ENCODE results near the gene DMRTC1B. TPM values are rescaled to one million over a fixed set of nuclear protein-coding genes. Genes with fewer than 3 reads are reported as not detected.
"Not testable (repeated sequence)": the region's sequence is repeated elsewhere in the genome, so short reads cannot be mapped to it uniquely, and the experiment has no call there.

The DMRTC1B gene
- total RNA-seq, 5 donors from 2014 or later (not counting 1 experiment from before 2014, with no cell fraction given): 0.56 to 2.6 (median 0.98) TPM

GRCh38 chrX:72790390-72790789 lies 13.7 kb downstream of the DMRTC1B start:
- POLR2A ChIA-PET; H3K36me3 Mint-ChIP-seq; CTCF ChIA-PET; H3K27ac ChIP-seq (ENCODE audit: low read length); H3K9me3 ChIP-seq; H3K27me3 ChIP-seq (replicated peaks in 1 of 2; ENCODE audit: control insufficient read depth in 2 of 2, extremely low read depth in 1 of 2, insufficient read depth in 2 of 2, low read length in 1 of 2); H3K4me3 Mint-ChIP-seq; H3K9me3 Mint-ChIP-seq; ATAC-seq (replicated peaks in 1 of 4); DNase-seq; H3K36me3 ChIP-seq (ENCODE audit: control insufficient read depth in 2 of 2, extremely low read depth in 1 of 2, insufficient read depth in 1 of 2, low read length in 1 of 2); H3K27me3 Mint-ChIP-seq; H3K4me1 ChIP-seq (ENCODE audit: control insufficient read depth in 1 of 2, extremely low read depth in 1 of 2, insufficient read depth in 2 of 2, low read length in 2 of 2); H3K27ac Mint-ChIP-seq; H3K4me1 Mint-ChIP-seq; H3K4me3 ChIP-seq (ENCODE audit: control insufficient read depth in 1 of 2, extremely low read depth in 1 of 2, low read length in 1 of 2): not testable (repeated sequence)
- no CpG with 5 or more reads among the region's 3 CpGs for WGBS (ENCODE audit: insufficient coverage)

GRCh38 chrX:72808110-72808509 lies 31.4 kb downstream of the DMRTC1B start, which contains the start of gene FAM236D:
TSS of gene FAM236D (minus strand) at chrX:72808210. CDS start at chrX:72808110, 100 bp downstream.
- H3K27ac ChIP-seq (ENCODE audit: low read length); H3K4me1 Mint-ChIP-seq; H3K4me3 Mint-ChIP-seq; H3K9me3 Mint-ChIP-seq; ATAC-seq (replicated peaks in 1 of 4); H3K27ac Mint-ChIP-seq; H3K4me1 ChIP-seq (ENCODE audit: control insufficient read depth in 1 of 2, extremely low read depth in 1 of 2, insufficient read depth in 2 of 2, low read length in 2 of 2); H3K36me3 ChIP-seq (ENCODE audit: control insufficient read depth in 2 of 2, extremely low read depth in 1 of 2, insufficient read depth in 1 of 2, low read length in 1 of 2); H3K27me3 Mint-ChIP-seq; CTCF ChIA-PET; H3K27me3 ChIP-seq (replicated peaks in 1 of 2; ENCODE audit: control insufficient read depth in 2 of 2, extremely low read depth in 1 of 2, insufficient read depth in 2 of 2, low read length in 1 of 2); POLR2A ChIA-PET; H3K4me3 ChIP-seq (ENCODE audit: control insufficient read depth in 1 of 2, extremely low read depth in 1 of 2, low read length in 1 of 2); H3K9me3 ChIP-seq; H3K36me3 Mint-ChIP-seq; DNase-seq: not testable (repeated sequence)
- no CpG with 5 or more reads among the region's 13 CpGs for WGBS (ENCODE audit: insufficient coverage)

GRCh38 chrX:72830701-72831100 lies 54.0 kb downstream of the DMRTC1B start:
- H3K4me3 Mint-ChIP-seq; H3K4me1 ChIP-seq (ENCODE audit: control insufficient read depth in 1 of 2, extremely low read depth in 1 of 2, insufficient read depth in 2 of 2, low read length in 2 of 2); POLR2A ChIA-PET; H3K4me3 ChIP-seq (ENCODE audit: control insufficient read depth in 1 of 2, extremely low read depth in 1 of 2, low read length in 1 of 2); DNase-seq; H3K9me3 Mint-ChIP-seq; ATAC-seq (replicated peaks in 1 of 4); H3K27me3 Mint-ChIP-seq; H3K9me3 ChIP-seq; H3K4me1 Mint-ChIP-seq; CTCF ChIA-PET; H3K36me3 Mint-ChIP-seq; H3K27ac ChIP-seq (ENCODE audit: low read length); H3K27ac Mint-ChIP-seq; H3K36me3 ChIP-seq (ENCODE audit: control insufficient read depth in 2 of 2, extremely low read depth in 1 of 2, insufficient read depth in 1 of 2, low read length in 1 of 2); H3K27me3 ChIP-seq (replicated peaks in 1 of 2; ENCODE audit: control insufficient read depth in 2 of 2, extremely low read depth in 1 of 2, insufficient read depth in 2 of 2, low read length in 1 of 2): not testable (repeated sequence)
- WGBS (ENCODE audit: insufficient coverage): no CpG with 5 or more reads among the region's 13 CpGs

- DNase-seq; H3K4me3 Mint-ChIP-seq; H3K9me3 ChIP-seq; H3K9me3 Mint-ChIP-seq; ATAC-seq (replicated peaks in 1 of 4); H3K4me1 Mint-ChIP-seq; H3K4me1 ChIP-seq (ENCODE audit: control insufficient read depth in 1 of 2, extremely low read depth in 1 of 2, insufficient read depth in 2 of 2, low read length in 2 of 2); H3K36me3 ChIP-seq (ENCODE audit: control insufficient read depth in 2 of 2, extremely low read depth in 1 of 2, insufficient read depth in 1 of 2, low read length in 1 of 2); H3K27me3 ChIP-seq (replicated peaks in 1 of 2; ENCODE audit: control insufficient read depth in 2 of 2, extremely low read depth in 1 of 2, insufficient read depth in 2 of 2, low read length in 1 of 2); CTCF ChIA-PET; POLR2A ChIA-PET; H3K27me3 Mint-ChIP-seq; H3K27ac Mint-ChIP-seq; H3K27ac ChIP-seq (ENCODE audit: low read length); H3K36me3 Mint-ChIP-seq; H3K4me3 ChIP-seq (ENCODE audit: control insufficient read depth in 1 of 2, extremely low read depth in 1 of 2, low read length in 1 of 2): not testable (repeated sequence)
- WGBS (ENCODE audit: insufficient coverage): no CpG with 5 or more reads among the region's 2 CpGs
These were observed 60.8 kb downstream of the DMRTC1B start for GRCh38 chrX:72837532-72837931.

GRCh38 chrX:72882898-72883297 lies 106.2 kb downstream of the DMRTC1B start:
- H3K36me3 Mint-ChIP-seq; H3K4me1 Mint-ChIP-seq; DNase-seq; H3K27ac Mint-ChIP-seq; H3K27me3 Mint-ChIP-seq; H3K36me3 ChIP-seq (ENCODE audit: control insufficient read depth in 2 of 2, extremely low read depth in 1 of 2, insufficient read depth in 1 of 2, low read length in 1 of 2); H3K9me3 ChIP-seq; H3K9me3 Mint-ChIP-seq; H3K4me3 Mint-ChIP-seq; H3K4me3 ChIP-seq (ENCODE audit: control insufficient read depth in 1 of 2, extremely low read depth in 1 of 2, low read length in 1 of 2); ATAC-seq (replicated peaks in 1 of 4); H3K27ac ChIP-seq (ENCODE audit: low read length); H3K4me1 ChIP-seq (ENCODE audit: control insufficient read depth in 1 of 2, extremely low read depth in 1 of 2, insufficient read depth in 2 of 2, low read length in 2 of 2); POLR2A ChIA-PET; H3K27me3 ChIP-seq (replicated peaks in 1 of 2; ENCODE audit: control insufficient read depth in 2 of 2, extremely low read depth in 1 of 2, insufficient read depth in 2 of 2, low read length in 1 of 2); CTCF ChIA-PET: not testable (repeated sequence)
- WGBS (ENCODE audit: insufficient coverage): no CpG with 5 or more reads among the region's 2 CpGs

- H3K27ac Mint-ChIP-seq; POLR2A ChIA-PET; CTCF ChIA-PET; H3K4me3 Mint-ChIP-seq; ATAC-seq (replicated peaks in 1 of 4); H3K9me3 Mint-ChIP-seq; DNase-seq; H3K36me3 ChIP-seq (ENCODE audit: control insufficient read depth in 2 of 2, extremely low read depth in 1 of 2, insufficient read depth in 1 of 2, low read length in 1 of 2); H3K27me3 ChIP-seq (replicated peaks in 1 of 2; ENCODE audit: control insufficient read depth in 2 of 2, extremely low read depth in 1 of 2, insufficient read depth in 2 of 2, low read length in 1 of 2); H3K27me3 Mint-ChIP-seq; H3K36me3 Mint-ChIP-seq; H3K27ac ChIP-seq (ENCODE audit: low read length); H3K4me3 ChIP-seq (ENCODE audit: control insufficient read depth in 1 of 2, extremely low read depth in 1 of 2, low read length in 1 of 2); H3K9me3 ChIP-seq; H3K4me1 Mint-ChIP-seq; H3K4me1 ChIP-seq (ENCODE audit: control insufficient read depth in 1 of 2, extremely low read depth in 1 of 2, insufficient read depth in 2 of 2, low read length in 2 of 2): not testable (repeated sequence)
- no CpG with 5 or more reads among the region's 14 CpGs for WGBS (ENCODE audit: insufficient coverage)
These were observed 113.0 kb downstream of the DMRTC1B start for GRCh38 chrX:72889740-72890139.

All from T-cell (primary cell).